ENCODE measurements around the gene GOPC.

DNA sequence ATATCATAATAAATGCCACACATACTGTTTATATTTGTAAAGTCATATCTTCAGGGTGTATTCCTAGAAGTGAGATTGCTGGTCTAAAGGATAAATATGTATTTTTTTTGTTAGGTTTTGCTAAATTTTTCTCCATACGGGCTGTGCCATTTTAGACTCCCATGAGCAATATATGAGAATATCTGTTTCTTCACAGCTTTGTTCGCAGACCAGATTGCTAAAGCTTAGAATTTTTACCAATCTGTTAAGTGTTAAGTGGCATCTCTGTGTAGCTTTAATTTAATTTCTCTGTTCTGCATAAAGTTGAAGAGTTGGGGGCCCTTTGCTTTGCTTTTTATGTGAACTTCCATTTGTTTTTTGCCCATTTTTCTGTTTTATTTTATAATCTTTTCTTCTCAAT, 40.7 kb upstream of the GOPC start:
- TF ChIP-seq, protein P1, sequence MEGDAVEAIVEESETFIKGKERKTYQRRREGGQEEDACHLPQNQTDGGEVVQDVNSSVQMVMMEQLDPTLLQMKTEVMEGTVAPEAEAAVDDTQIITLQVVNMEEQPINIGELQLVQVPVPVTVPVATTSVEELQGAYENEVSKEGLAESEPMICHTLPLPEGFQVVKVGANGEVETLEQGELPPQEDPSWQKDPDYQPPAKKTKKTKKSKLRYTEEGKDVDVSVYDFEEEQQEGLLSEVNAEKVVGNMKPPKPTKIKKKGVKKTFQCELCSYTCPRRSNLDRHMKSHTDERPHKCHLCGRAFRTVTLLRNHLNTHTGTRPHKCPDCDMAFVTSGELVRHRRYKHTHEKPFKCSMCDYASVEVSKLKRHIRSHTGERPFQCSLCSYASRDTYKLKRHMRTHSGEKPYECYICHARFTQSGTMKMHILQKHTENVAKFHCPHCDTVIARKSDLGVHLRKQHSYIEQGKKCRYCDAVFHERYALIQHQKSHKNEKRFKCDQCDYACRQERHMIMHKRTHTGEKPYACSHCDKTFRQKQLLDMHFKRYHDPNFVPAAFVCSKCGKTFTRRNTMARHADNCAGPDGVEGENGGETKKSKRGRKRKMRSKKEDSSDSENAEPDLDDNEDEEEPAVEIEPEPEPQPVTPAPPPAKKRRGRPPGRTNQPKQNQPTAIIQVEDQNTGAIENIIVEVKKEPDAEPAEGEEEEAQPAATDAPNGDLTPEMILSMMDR (IDR thresholded peaks at IDR 0.05): no peak
- no peak for TF ChIP-seq POLR2A (IDR thresholded peaks at IDR 0.05)
